GM19468 (cell line): ENCODE measurements around the gene ORMDL2.
"Not testable (repeated sequence)": the region's sequence is repeated elsewhere in the genome, so short reads cannot be mapped to it uniquely, and the experiment has no call there.

Experiments used
- ATAC-seq: cut with Tn5 transposase; IDR thresholded peaks from one replicate; pipeline ENCODE4 v1.9.1; 2021; ENCODE audit warnings: mild to moderate bottlenecking, moderate library complexity, moderate number of reproducible peaks; ENCODE audit not compliant: unreplicated experiment; ENCODE audit errors: extremely low read depth

The ORMDL2 gene

GRCh38 chr12:55849616-55850343 is 31.9 kb downstream of the ORMDL2 start:
- ATAC-seq = no peak

DNA sequence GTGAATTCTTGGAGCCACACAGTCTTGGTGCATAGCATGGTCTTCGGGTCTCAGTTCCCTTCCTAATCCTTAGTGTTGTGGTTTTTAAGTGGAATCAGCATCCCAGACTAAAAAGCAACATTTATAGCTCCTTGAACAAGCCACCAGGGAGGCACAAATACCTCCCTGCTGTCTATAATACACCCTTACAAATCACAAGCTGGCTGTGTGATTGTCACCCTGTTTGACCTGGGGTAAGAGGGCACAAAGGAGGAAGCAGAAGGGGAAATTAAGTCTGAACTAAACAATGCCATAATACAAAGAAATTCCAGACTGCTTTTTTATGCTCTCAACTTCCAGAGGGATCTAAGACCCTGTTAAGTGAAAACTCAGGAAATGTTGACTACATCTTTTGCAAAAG is 32.6 kb downstream of the ORMDL2 start:
- ATAC-seq = no peak

GRCh38 chr12:55850893-55851292 is 33.1 kb downstream of the ORMDL2 start:
- no peak for ATAC-seq

GRCh38 chr12:55852740-55853139 is 34.9 kb downstream of the ORMDL2 start:
- no peak for ATAC-seq

DNA sequence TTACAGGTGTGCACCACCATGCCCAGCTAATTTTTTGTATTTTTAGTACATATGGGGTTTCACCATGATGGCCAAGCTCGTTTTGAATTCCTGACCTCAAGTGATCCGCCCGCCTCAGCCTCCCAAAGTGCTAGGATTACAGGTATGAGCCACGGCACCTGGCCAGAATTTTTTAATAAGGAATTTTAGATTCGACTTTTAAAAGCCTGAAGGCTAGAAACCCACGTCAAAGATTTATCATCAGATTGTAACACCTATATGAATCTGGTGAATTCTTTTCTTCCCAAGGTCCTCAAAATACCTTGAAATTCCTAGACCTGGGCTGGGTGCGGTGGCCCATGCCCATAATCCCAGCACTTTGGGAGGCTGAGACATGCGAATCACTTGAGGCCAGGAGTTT is 43.6 kb downstream of the ORMDL2 start:
- no peak for ATAC-seq

DNA sequence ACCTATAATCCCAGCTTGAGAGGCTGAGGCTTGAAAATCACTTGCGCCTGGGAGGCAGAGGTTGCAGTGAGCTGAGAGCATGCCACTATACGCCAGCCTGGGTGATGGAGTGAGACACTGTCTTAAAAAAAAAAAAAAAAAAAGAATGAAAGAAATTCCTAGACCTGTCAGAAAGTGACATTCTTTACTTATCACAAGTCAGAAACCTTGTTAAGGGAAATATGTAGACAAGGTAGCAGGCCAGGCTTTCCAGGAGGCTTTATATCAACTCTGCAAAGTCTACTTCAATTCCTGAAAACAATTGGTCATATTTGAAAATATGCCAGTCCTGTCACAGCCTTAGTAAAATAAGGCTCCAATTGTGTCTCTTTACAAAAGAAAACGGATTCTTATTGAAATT is 44.0 kb downstream of the ORMDL2 start:
- no peak for ATAC-seq

DNA sequence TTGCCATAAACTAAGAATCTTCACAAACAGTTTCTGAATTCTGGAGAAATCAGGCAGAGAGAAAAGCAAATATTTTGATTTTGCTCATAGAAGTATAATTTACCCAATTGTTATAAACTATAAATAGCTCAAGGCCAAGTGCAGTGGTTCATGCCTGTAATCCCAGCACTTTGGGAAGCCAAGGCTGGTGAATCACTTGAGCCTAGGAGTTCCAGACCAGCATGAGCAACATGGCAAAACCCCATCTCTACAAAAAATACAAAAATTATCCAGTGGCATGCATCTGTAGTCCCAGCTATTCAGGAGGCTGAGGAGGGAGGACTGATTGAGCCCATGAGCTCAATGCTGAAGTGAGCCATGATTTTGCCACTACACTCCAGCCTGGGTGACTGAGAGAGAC is 44.4 kb downstream of the ORMDL2 start:
- no peak for ATAC-seq

GRCh38 chr12:55862931-55863330 is 45.1 kb downstream of the ORMDL2 start:
- not testable (repeated sequence) for ATAC-seq

DNA sequence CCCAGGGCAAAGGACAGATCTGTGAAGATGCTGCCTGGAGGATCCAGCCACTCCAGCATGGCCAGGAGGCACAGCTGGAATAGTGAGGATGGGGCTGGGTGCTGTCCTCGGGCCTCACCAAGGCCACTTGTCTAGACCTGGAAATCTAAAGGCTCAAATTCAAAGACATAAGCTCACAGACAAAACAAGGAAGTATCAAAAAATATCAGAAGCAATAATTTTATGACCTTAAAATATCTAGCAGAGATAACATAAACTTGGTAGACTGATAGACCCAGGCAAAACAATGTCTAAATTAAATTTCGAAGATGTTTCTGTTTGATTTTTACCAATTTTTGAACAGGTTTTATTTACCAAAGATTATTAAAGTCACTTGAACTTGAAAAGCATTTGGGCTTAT is 47.5 kb downstream of the ORMDL2 start:
- no peak for ATAC-seq

GRCh38 chr12:55866454-55867004 is 48.7 kb downstream of the ORMDL2 start:
- ATAC-seq = not testable (repeated sequence)
